Measurements from ENCODE around the gene LDLRAD4.

LDLRAD4 gene

DNA sequence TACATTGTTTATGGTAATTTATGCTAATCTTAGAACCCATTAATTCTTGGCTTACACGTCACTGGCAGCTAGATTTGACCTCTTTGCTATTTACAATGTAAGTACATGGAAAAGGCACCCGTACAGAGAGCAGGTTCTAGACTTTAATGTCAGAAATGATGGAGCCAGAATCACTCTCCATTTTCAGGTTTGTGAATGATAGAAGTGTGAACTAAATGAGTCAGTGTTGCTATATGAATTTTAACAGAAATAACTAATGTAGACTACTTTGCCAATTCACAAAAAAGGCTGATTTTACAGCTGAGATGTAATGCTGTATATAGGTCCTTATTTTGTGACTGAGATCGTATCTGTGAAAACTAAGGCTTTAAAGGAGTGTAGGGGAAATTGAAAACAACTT lies 214.6 kb downstream of the LDLRAD4 start:
- Histone ChIP-seq H3K27ac (ENCODE audit: low read depth in 2 of 2, low read length in 2 of 2) (no peak overlapping the region), H3K36me3 (ENCODE audit: control insufficient read depth in 2 of 2, insufficient read depth in 2 of 2, low read length in 2 of 2) (no peaks in the 10 kb centered on the region), H3K9me3 (ENCODE audit: control insufficient read depth in 2 of 2, low read length in 2 of 2) (no peaks in the 10 kb centered on the region), H3K9ac (ENCODE audit: low read depth in 1 of 2, low read length in 2 of 2) (no peak overlapping the region), H3K27me3 (ENCODE audit: control insufficient read depth in 2 of 2, insufficient read depth in 2 of 2, low read length in 2 of 2) (no peaks in the 10 kb centered on the region), H3K4me1 (ENCODE audit: control insufficient read depth in 2 of 2, insufficient read depth in 2 of 2, low read length in 2 of 2) (no peaks in the 10 kb centered on the region), H3K4me3 (ENCODE audit: low read length in 2 of 2) (no peak overlapping the region)

DNA sequence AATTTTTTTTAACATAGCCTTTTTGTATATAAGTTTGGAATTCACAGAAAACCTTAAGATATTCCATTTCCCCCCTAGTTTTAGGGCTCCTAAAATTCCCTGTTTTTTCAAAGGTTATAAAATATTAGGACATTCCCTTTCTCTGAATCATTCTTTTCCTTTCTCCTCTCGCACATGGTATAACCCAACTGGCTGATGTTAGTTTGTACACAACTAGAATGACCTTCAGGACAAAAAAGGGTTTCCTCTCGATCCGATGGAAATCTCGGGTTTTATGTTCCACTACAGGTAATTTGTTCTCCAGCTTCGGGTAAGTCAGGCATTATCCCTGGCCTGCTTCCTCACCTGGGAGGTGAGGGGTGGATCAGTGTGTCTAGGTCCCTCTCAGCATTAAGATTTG lies 215.1 kb downstream of the LDLRAD4 start:
- H3K27ac ChIP-seq (ENCODE audit: low read depth in 2 of 2, low read length in 2 of 2), result no peak overlapping the region
- no peaks in the 10 kb centered on the region for H3K9me3 ChIP-seq (ENCODE audit: control insufficient read depth in 2 of 2, low read length in 2 of 2)
- H3K36me3 ChIP-seq (ENCODE audit: control insufficient read depth in 2 of 2, insufficient read depth in 2 of 2, low read length in 2 of 2), result no peaks in the 10 kb centered on the region
- no peaks in the 10 kb centered on the region for H3K27me3 ChIP-seq (ENCODE audit: control insufficient read depth in 2 of 2, insufficient read depth in 2 of 2, low read length in 2 of 2)
- H3K4me3 ChIP-seq (ENCODE audit: low read length in 2 of 2), result no peak overlapping the region
- H3K9ac ChIP-seq (ENCODE audit: low read depth in 1 of 2, low read length in 2 of 2), result no peak overlapping the region
- H3K4me1 ChIP-seq (ENCODE audit: control insufficient read depth in 2 of 2, insufficient read depth in 2 of 2, low read length in 2 of 2), result no peaks in the 10 kb centered on the region

GRCh38 chr18:13434854-13435253 lies 216.3 kb downstream of the LDLRAD4 start:
- no peak overlapping the region for H3K9ac ChIP-seq (ENCODE audit: low read depth in 1 of 2, low read length in 2 of 2)
- no peaks in the 10 kb centered on the region for H3K9me3 ChIP-seq (ENCODE audit: control insufficient read depth in 2 of 2, low read length in 2 of 2)
- H3K27ac ChIP-seq (ENCODE audit: low read depth in 2 of 2, low read length in 2 of 2), result no peak overlapping the region
- no peaks in the 10 kb centered on the region for H3K27me3 ChIP-seq (ENCODE audit: control insufficient read depth in 2 of 2, insufficient read depth in 2 of 2, low read length in 2 of 2)
- no peaks in the 10 kb centered on the region for H3K4me1 ChIP-seq (ENCODE audit: control insufficient read depth in 2 of 2, insufficient read depth in 2 of 2, low read length in 2 of 2)
- no peaks in the 10 kb centered on the region for H3K36me3 ChIP-seq (ENCODE audit: control insufficient read depth in 2 of 2, insufficient read depth in 2 of 2, low read length in 2 of 2)
- H3K4me3 ChIP-seq (ENCODE audit: low read length in 2 of 2), result no peak overlapping the region

GRCh38 chr18:13435586-13436333 lies 217.2 kb downstream of the LDLRAD4 start:
- Histone ChIP-seq H3K27ac (ENCODE audit: low read depth in 2 of 2, low read length in 2 of 2) (no peak overlapping the region), H3K36me3 (ENCODE audit: control insufficient read depth in 2 of 2, insufficient read depth in 2 of 2, low read length in 2 of 2) (no peaks in the 10 kb centered on the region), H3K27me3 (ENCODE audit: control insufficient read depth in 2 of 2, insufficient read depth in 2 of 2, low read length in 2 of 2) (no peaks in the 10 kb centered on the region), H3K9me3 (ENCODE audit: control insufficient read depth in 2 of 2, low read length in 2 of 2) (no peaks in the 10 kb centered on the region), H3K4me1 (ENCODE audit: control insufficient read depth in 2 of 2, insufficient read depth in 2 of 2, low read length in 2 of 2) (no peaks in the 10 kb centered on the region), H3K4me3 (ENCODE audit: low read length in 2 of 2) (no peak overlapping the region), H3K9ac (ENCODE audit: low read depth in 1 of 2, low read length in 2 of 2) (no peak overlapping the region)

DNA sequence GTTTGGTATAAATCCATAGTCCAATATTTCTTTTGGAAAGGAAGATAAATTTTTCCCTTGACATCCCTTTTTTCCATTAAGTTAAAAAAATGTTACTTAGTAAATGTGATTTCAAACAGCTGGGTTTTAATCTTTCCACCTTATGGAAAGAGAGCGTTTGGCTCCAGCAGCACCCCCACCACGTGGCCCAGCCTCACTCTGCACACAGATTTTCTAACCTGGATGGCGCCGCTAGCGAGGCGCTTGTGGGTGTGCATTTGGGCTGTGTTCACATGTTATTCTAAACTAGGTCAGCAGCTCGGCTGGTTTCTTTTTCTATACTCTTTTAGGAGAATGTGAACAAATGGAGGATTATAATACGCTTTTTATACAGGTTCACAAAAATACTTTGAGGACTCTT lies 218.0 kb downstream of the LDLRAD4 start:
- Histone ChIP-seq H3K4me1 (ENCODE audit: control insufficient read depth in 2 of 2, insufficient read depth in 2 of 2, low read length in 2 of 2) (no peaks in the 10 kb centered on the region), H3K27ac (ENCODE audit: low read depth in 2 of 2, low read length in 2 of 2) (no peak overlapping the region), H3K9ac (ENCODE audit: low read depth in 1 of 2, low read length in 2 of 2) (no peak overlapping the region), H3K9me3 (ENCODE audit: control insufficient read depth in 2 of 2, low read length in 2 of 2) (no peaks in the 10 kb centered on the region), H3K4me3 (ENCODE audit: low read length in 2 of 2) (no peak overlapping the region), H3K27me3 (ENCODE audit: control insufficient read depth in 2 of 2, insufficient read depth in 2 of 2, low read length in 2 of 2) (no peaks in the 10 kb centered on the region), H3K36me3 (ENCODE audit: control insufficient read depth in 2 of 2, insufficient read depth in 2 of 2, low read length in 2 of 2) (peaks cover 0 to 3% of the 10 kb centered on the region in 2 donors)

- H3K4me1 ChIP-seq (ENCODE audit: control insufficient read depth in 2 of 2, insufficient read depth in 2 of 2, low read length in 2 of 2), result no peaks in the 10 kb centered on the region
- H3K9me3 ChIP-seq (ENCODE audit: control insufficient read depth in 2 of 2, low read length in 2 of 2), result no peaks in the 10 kb centered on the region
- peaks cover 0 to 3% of the 10 kb centered on the region in 2 donors for H3K36me3 ChIP-seq (ENCODE audit: control insufficient read depth in 2 of 2, insufficient read depth in 2 of 2, low read length in 2 of 2)
- no peaks in the 10 kb centered on the region for H3K27me3 ChIP-seq (ENCODE audit: control insufficient read depth in 2 of 2, insufficient read depth in 2 of 2, low read length in 2 of 2)
- no peak overlapping the region for H3K27ac ChIP-seq (ENCODE audit: low read depth in 2 of 2, low read length in 2 of 2)
- H3K4me3 ChIP-seq (ENCODE audit: low read length in 2 of 2), result no peak overlapping the region
- no peak overlapping the region for H3K9ac ChIP-seq (ENCODE audit: low read depth in 1 of 2, low read length in 2 of 2)
Measured at GRCh38 chr18:13437034-13437433, 218.5 kb downstream of the LDLRAD4 start.

DNA sequence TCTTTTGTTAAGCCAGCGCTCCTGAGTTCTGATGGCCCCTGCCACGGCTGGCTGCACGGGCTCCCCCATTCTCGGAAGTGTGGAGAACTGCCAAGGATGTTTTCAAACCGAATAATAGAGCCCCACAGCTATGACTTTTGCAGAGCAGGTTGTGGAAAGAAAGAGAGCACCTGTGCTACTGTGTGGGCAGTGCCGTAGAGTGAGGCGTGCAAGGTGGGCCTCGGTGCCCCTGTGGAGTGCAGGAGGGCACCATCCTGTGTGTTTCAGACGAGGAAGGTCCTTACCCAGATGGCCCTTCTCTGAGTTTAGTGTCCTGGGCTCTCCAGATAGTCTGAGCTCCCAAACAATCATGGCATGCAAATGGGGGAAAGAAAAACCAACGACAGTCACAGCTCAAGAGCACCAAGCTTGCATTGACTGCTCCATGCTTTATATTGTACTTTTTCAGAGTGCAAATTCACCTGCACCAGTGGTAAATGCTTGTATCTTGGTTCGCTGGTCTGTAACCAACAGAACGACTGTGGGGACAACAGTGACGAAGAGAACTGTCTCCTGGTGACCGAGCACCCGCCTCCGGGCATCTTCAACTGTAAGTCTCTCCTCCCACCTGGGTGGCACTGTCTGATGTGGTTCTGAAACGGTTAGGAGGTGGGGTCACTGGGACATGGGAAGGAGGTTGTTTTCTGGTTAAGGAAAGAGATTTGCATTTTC lies 219.4 kb downstream of the LDLRAD4 start:
- peaks cover 0 to 3% of the 10 kb centered on the region in 2 donors for H3K36me3 ChIP-seq (ENCODE audit: control insufficient read depth in 2 of 2, insufficient read depth in 2 of 2, low read length in 2 of 2)
- H3K4me1 ChIP-seq (ENCODE audit: control insufficient read depth in 2 of 2, insufficient read depth in 2 of 2, low read length in 2 of 2), result no peaks in the 10 kb centered on the region
- no peaks in the 10 kb centered on the region for H3K9me3 ChIP-seq (ENCODE audit: control insufficient read depth in 2 of 2, low read length in 2 of 2)
- H3K4me3 ChIP-seq (ENCODE audit: low read length in 2 of 2), result no peak overlapping the region
- H3K9ac ChIP-seq (ENCODE audit: low read depth in 1 of 2, low read length in 2 of 2), result no peak overlapping the region
- H3K27me3 ChIP-seq (ENCODE audit: control insufficient read depth in 2 of 2, insufficient read depth in 2 of 2, low read length in 2 of 2), result no peaks in the 10 kb centered on the region
- no peak overlapping the region for H3K27ac ChIP-seq (ENCODE audit: low read depth in 2 of 2, low read length in 2 of 2)

- no peak overlapping the region for H3K9ac ChIP-seq (ENCODE audit: low read depth in 1 of 2, low read length in 2 of 2)
- no peak overlapping the region for H3K4me3 ChIP-seq (ENCODE audit: low read length in 2 of 2)
- H3K36me3 ChIP-seq (ENCODE audit: control insufficient read depth in 2 of 2, insufficient read depth in 2 of 2, low read length in 2 of 2), result peaks cover 0 to 3% of the 10 kb centered on the region in 2 donors
- H3K27me3 ChIP-seq (ENCODE audit: control insufficient read depth in 2 of 2, insufficient read depth in 2 of 2, low read length in 2 of 2), result no peaks in the 10 kb centered on the region
- no peaks in the 10 kb centered on the region for H3K4me1 ChIP-seq (ENCODE audit: control insufficient read depth in 2 of 2, insufficient read depth in 2 of 2, low read length in 2 of 2)
- no peaks in the 10 kb centered on the region for H3K9me3 ChIP-seq (ENCODE audit: control insufficient read depth in 2 of 2, low read length in 2 of 2)
- H3K27ac ChIP-seq (ENCODE audit: low read depth in 2 of 2, low read length in 2 of 2), result no peak overlapping the region
Measured at GRCh38 chr18:13438507-13439056, 220.0 kb downstream of the LDLRAD4 start.

DNA sequence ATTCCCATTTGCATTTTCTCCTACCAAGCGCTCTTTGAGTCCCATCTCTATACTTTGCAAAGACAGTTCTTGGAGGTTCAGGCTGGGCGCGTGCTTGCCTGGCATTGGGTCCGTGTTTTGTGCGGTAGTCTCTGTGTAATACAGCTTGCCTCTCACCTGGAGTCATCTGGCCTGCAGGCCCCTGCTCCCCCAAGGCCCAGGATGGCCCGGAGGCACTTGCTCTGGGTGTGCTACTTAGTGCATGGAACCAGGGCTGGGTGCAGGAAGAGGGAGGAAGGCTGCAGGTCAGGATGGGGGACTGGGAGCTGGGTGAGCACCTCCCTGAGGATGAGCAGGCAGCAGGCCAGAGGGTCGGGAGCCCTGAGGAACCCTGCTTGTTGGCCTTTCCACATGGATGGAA lies 220.9 kb downstream of the LDLRAD4 start:
- no peak overlapping the region for H3K27ac ChIP-seq (ENCODE audit: low read depth in 2 of 2, low read length in 2 of 2)

More for the DNA sequence above, 220.9 kb downstream of the LDLRAD4 start:
- Histone ChIP-seq H3K4me3 (ENCODE audit: low read length in 2 of 2) (no peak overlapping the region), H3K36me3 (ENCODE audit: control insufficient read depth in 2 of 2, insufficient read depth in 2 of 2, low read length in 2 of 2) (peaks cover 0 to 3% of the 10 kb centered on the region in 2 donors), H3K9ac (ENCODE audit: low read depth in 1 of 2, low read length in 2 of 2) (no peak overlapping the region), H3K4me1 (ENCODE audit: control insufficient read depth in 2 of 2, insufficient read depth in 2 of 2, low read length in 2 of 2) (no peaks in the 10 kb centered on the region), H3K9me3 (ENCODE audit: control insufficient read depth in 2 of 2, low read length in 2 of 2) (no peaks in the 10 kb centered on the region), H3K27me3 (ENCODE audit: control insufficient read depth in 2 of 2, insufficient read depth in 2 of 2, low read length in 2 of 2) (no peaks in the 10 kb centered on the region)
